MM.1S (cell line): ENCODE measurements around the gene ZBTB7B.

Experiments
- DNase-seq: peaks from one replicate; pipeline ENCODE4 v3.0.0-alpha.2; 2015
- H2AFZ ChIP-seq: fragments of 300-600 bp; sonication (generic); 2 replicates; pipeline ENCODE4 v1.6.0; 2016; ENCODE audit warnings: antibody characterized with exemption, low read length
- H3F3A ChIP-seq: fragments of 300-600 bp; sonication (generic); 2 replicates; pipeline ENCODE4 v1.6.1; 2016; ENCODE audit warnings: mild to moderate bottlenecking, antibody characterized with exemption, low read length, moderate library complexity, mixed read lengths; ENCODE audit not compliant: insufficient read depth
- H3K27ac ChIP-seq: fragments of 300-600 bp; sonication (generic); 2 replicates; pipeline ENCODE4 v1.5.1; 2016; ENCODE audit warnings: mild to moderate bottlenecking, low read length
- H3K27me3 ChIP-seq: fragments of 300-600 bp; sonication (generic); replicated peaks from 2 replicates; pipeline ENCODE4 v1.6.0; 2016; ENCODE audit warnings: low read length; ENCODE audit not compliant: insufficient read depth
- H3K36me3 ChIP-seq: fragments of 300-600 bp; sonication (generic); replicated peaks from 2 replicates; pipeline ENCODE4 v1.6.1; 2016; ENCODE audit warnings: mild to moderate bottlenecking, low read length, mixed read lengths; ENCODE audit not compliant: insufficient read depth
- H3K4me1 ChIP-seq: fragments of 300-600 bp; sonication (generic); 2 replicates; pipeline ENCODE4 v1.6.1; 2016; ENCODE audit warnings: low read length, mixed read lengths
- H3K4me2 ChIP-seq: fragments of 300-600 bp; sonication (generic); 2 replicates; pipeline ENCODE4 v1.6.0; 2016; ENCODE audit warnings: low read depth, low read length
- H3K4me3 ChIP-seq: fragments of 300-600 bp; sonication (generic); 2 replicates; pipeline ENCODE4 v1.5.1; 2016; ENCODE audit warnings: low read length, mixed read lengths
- H3K79me2 ChIP-seq: fragments of 300-600 bp; sonication (generic); 2 replicates; pipeline ENCODE4 v1.6.1; 2016; ENCODE audit warnings: mixed run types, low read length, mixed read lengths
- H3K9ac ChIP-seq: fragments of 300-600 bp; sonication (generic); 2 replicates; pipeline ENCODE4 v1.6.1; 2016; ENCODE audit warnings: low read length, mixed read lengths
- H3K9me2 ChIP-seq: fragments of 300-600 bp; sonication (generic); replicated peaks from 2 replicates; pipeline ENCODE4 v1.6.1; 2016; ENCODE audit warnings: mild to moderate bottlenecking, low read length, mixed read lengths; ENCODE audit not compliant: insufficient read depth
- H3K9me3 ChIP-seq: fragments of 300-600 bp; sonication (generic); replicated peaks from 2 replicates; pipeline ENCODE4 v1.6.1; 2016; ENCODE audit warnings: mild to moderate bottlenecking, low read length, mixed read lengths; ENCODE audit not compliant: insufficient read depth
- H4K20me1 ChIP-seq: fragments of 300-600 bp; sonication (generic); 2 replicates; pipeline ENCODE4 v1.6.1; 2016; ENCODE audit warnings: mild to moderate bottlenecking, low read length, moderate library complexity, mixed read lengths; ENCODE audit not compliant: insufficient read depth
- EZH2 ChIP-seq: fragments of 300-600 bp; sonication (generic); optimal IDR thresholded peaks from 2 replicates; pipeline ENCODE3; 2017; ENCODE audit warnings: low read depth, mild to moderate bottlenecking, antibody characterized with exemption, low read length, mixed read lengths
- EZH2phosphoT487 ChIP-seq: fragments of 300-600 bp; sonication (generic); IDR thresholded peaks from 2 replicates; pipeline ENCODE4 v1.6.1; 2018; ENCODE audit warnings: antibody characterized with exemption, low read length
- TF ChIP-seq, protein P1 (sequence below): fragments of 300-600 bp; sonication (generic); IDR thresholded peaks from 2 replicates; pipeline ENCODE4 v1.5.1; 2016; ENCODE audit warnings: antibody characterized with exemption, low read length, mixed read lengths

The ZBTB7B gene

GRCh38 chr1:155009221-155009711 is 6.7 kb downstream of the ZBTB7B start:
- H3K9ac ChIP-seq: no peak overlapping the region

DNA sequence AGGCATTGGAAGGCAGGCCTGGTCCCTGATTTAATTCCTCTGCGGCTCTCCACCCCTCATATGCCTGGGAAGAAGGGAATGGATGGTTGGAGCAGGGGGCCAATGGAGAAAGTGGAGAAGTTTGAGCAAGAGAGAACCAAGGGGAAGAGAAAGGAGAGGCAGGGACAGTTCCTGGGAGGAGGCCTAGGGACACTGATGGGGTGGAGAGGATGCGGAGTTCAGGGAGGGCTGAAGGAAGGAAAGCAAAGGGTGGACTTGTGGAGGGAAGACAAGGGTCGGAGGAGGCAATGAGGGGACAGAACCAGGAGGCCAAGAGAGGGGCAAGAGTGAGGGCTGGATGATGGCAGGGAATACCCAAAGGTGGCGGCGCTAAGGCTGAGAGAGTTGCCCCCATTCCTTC is 7.1 kb downstream of the ZBTB7B start:
- Histone ChIP-seq H3K9ac (no peak overlapping the region), H3K79me2 (peaks cover 76% of the 10 kb centered on the region), H2AFZ (no peak overlapping the region), H3K4me2 (no peak overlapping the region), H3K4me1 (peaks cover 16% of the 10 kb centered on the region), H3F3A (peaks cover 20% of the 10 kb centered on the region), H4K20me1 (no peaks in the 10 kb centered on the region), H3K9me3 (no peaks in the 10 kb centered on the region), H3K27ac (no peak overlapping the region), H3K9me2 (no peaks in the 10 kb centered on the region), H3K36me3 (no peaks in the 10 kb centered on the region; the same call in 1 of the 2 replicates), H3K4me3 (no peak overlapping the region), H3K27me3 (no peaks in the 10 kb centered on the region)
- DNase-seq: no peak
- TF ChIP-seq, protein P1, sequence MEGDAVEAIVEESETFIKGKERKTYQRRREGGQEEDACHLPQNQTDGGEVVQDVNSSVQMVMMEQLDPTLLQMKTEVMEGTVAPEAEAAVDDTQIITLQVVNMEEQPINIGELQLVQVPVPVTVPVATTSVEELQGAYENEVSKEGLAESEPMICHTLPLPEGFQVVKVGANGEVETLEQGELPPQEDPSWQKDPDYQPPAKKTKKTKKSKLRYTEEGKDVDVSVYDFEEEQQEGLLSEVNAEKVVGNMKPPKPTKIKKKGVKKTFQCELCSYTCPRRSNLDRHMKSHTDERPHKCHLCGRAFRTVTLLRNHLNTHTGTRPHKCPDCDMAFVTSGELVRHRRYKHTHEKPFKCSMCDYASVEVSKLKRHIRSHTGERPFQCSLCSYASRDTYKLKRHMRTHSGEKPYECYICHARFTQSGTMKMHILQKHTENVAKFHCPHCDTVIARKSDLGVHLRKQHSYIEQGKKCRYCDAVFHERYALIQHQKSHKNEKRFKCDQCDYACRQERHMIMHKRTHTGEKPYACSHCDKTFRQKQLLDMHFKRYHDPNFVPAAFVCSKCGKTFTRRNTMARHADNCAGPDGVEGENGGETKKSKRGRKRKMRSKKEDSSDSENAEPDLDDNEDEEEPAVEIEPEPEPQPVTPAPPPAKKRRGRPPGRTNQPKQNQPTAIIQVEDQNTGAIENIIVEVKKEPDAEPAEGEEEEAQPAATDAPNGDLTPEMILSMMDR: no peak

More at GRCh38 chr1:155009221-155009711, 6.7 kb downstream of the ZBTB7B start:
- peaks cover 81% of the 10 kb centered on the region for H3K79me2 ChIP-seq
- H3K9me3 ChIP-seq: no peaks in the 10 kb centered on the region
- no peak overlapping the region for H2AFZ ChIP-seq
- H3K4me2 ChIP-seq: no peak overlapping the region
- H3K4me1 ChIP-seq: peaks cover 21% of the 10 kb centered on the region
- no peak overlapping the region for H3K27ac ChIP-seq
- H3K9me2 ChIP-seq: no peaks in the 10 kb centered on the region
- H3K27me3 ChIP-seq: no peaks in the 10 kb centered on the region
- no peaks in the 10 kb centered on the region; the same call in 1 of the 2 replicates for H3K36me3 ChIP-seq
- H3F3A ChIP-seq: peaks cover 19% of the 10 kb centered on the region
- DNase-seq: no peak
- H3K4me3 ChIP-seq: no peak overlapping the region
- H4K20me1 ChIP-seq: no peaks in the 10 kb centered on the region
- no peak for TF ChIP-seq EZH2
- TF ChIP-seq EZH2phosphoT487: no peak
- TF ChIP-seq, protein P1: no peak

DNA sequence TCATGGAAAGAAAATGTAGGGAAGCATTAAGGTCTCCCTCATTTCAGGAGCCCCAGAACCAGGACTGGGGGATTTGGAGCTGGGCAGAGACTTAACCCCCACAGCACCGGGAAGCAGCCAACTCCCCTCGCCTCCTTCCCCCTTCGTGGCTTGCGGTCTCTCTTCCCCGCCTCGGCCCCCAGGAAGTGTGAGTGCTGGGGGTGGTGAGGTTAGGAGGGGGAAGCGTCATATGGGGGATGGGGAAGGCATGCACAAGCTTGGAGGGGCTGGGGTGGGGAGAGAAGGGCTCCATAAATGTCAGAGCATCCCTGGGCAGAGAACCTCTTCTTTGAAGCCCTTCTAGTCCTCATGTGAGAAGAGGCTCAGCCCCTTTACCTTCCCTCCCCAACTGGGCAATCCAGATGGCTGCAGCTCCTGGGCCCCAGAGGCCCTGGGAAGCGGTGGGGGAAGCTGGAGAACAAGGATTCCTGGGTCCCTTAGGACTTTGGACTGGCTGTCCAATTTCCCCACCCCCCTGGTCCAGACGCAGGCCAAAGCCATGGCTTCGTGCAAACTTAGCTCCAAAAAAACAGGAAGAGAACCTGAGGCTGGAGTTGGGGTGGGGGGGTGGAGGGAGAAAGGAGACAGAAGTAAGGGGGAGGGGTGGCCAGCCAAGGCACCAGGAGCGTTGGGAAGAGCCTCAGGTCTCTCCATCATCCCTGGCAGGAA is 7.8 kb downstream of the ZBTB7B start:
- no peak overlapping the region for H3K27ac ChIP-seq
- H2AFZ ChIP-seq: no peak overlapping the region
- no peak overlapping the region for H3K4me2 ChIP-seq
- H3K27me3 ChIP-seq: no peaks in the 10 kb centered on the region
- TF ChIP-seq EZH2: no peak
- TF ChIP-seq EZH2phosphoT487: no peak
- TF ChIP-seq, protein P1: no peak
- no peak for DNase-seq
- no peaks in the 10 kb centered on the region; the same call in 1 of the 2 replicates for H3K36me3 ChIP-seq
- H3K4me3 ChIP-seq: no peak overlapping the region
- peaks cover 19% of the 10 kb centered on the region for H3F3A ChIP-seq
- H3K9ac ChIP-seq: no peak overlapping the region
- peaks cover 15% of the 10 kb centered on the region for H3K4me1 ChIP-seq
- H3K9me2 ChIP-seq: no peaks in the 10 kb centered on the region
- H4K20me1 ChIP-seq: no peaks in the 10 kb centered on the region
- H3K9me3 ChIP-seq: no peaks in the 10 kb centered on the region
- peaks cover 70% of the 10 kb centered on the region for H3K79me2 ChIP-seq
